GM18507 (cell line): ENCODE data around the gene PSMD3.
"Not testable (repeated sequence)": the region's sequence is repeated elsewhere in the genome, so short reads cannot be mapped to it uniquely, and the experiment has no call there.

Source experiments
- DNase-seq: peaks from one replicate; pipeline ENCODE4 v3.0.0; 2011; ENCODE audit warnings: low read depth; ENCODE audit not compliant: insufficient read length; ENCODE audit errors: extremely low spot score
- FAIRE-seq: peaks from 2 replicates; lab custom pipeline; 2011; peaks lifted over from hg19 to GRCh38; lab: Jason Lieb, UNC

Gene PSMD3

DNA sequence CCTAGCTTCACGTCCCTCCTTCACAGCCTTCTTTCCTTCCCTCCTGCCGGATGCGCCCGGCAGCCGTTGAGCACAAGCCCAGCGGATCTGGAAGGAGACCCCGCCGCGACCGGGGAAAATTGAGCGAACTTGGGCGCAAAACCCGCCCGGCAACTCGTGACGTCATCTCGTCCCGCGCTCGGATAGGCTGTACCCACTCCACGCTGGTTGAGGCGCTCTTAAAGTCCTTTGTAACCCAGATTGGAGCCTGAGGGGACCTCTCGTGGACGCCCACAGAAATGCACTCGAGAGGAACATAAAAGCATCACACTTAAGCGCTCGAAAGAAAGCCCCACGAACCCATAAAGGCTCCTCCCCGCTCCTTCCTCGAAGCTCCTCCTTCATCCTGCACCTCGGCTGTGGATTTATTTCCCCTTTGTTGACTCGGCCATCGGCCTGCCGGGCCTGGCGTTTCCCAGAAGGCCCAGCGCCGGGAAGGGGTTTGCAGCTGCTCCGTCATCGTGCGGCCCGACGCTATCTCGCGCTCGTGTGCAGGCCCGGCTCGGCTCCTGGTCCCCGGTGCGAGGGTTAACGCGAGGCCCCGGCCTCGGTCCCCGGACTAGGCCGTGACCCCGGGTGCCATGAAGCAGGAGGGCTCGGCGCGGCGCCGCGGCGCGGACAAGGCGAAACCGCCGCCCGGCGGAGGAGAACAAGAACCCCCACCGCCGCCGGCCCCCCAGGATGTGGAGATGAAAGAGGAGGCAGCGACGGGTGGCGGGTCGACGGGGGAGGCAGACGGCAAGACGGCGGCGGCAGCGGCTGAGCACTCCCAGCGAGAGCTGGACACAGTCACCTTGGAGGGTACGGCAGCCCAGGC is at the start of gene PSMD3:
PSMD3 (plus strand) TSS at position 457 of the 856 bp plus-strand sequence; CDS start at position 621, 164 bp downstream.
- FAIRE-seq (peak; percentile 99), DNase-seq (peak; percentile 89)

DNA sequence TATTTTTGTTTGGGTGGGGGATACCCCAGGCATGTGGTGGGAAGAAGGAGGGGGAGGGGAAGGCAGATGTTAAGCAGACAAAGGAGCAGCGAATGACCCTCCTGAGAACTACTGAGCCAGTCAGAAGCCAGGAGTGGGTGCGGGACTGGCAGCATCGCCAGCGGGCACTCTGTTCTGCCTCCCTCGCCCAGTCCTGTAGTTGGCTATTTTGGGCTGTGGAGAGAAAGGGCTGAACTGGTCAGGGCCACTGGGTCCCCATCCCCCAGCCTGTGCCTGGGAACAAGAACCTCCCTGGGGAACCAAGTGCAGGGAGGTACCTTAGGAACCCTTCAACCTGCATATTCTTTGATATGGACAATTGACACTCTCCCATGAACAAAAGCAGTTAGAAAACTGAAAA is 46.7 kb upstream of the PSMD3 start:
- FAIRE-seq (no peak), DNase-seq (no peak)

DNA sequence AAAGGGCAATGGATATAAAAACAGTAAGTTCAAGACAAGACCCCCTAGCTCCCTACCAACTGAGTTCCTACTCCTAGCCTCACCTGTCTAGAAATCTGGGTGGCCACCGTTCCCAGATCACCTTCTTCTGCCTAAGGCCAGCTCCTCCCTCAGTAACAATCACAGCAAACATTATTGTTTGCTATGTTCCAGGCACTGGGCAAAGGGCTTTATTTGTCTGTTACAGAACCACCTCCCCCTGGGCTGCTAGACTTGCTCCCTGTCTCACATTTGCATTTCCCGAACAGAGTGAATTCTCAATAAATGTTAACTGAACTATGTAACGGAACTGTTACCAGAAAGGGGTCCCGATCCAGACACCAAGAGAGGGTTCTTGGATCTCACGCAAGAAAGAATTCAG is 46.3 kb upstream of the PSMD3 start:
- FAIRE-seq = no peak
- no peak for DNase-seq

DNA sequence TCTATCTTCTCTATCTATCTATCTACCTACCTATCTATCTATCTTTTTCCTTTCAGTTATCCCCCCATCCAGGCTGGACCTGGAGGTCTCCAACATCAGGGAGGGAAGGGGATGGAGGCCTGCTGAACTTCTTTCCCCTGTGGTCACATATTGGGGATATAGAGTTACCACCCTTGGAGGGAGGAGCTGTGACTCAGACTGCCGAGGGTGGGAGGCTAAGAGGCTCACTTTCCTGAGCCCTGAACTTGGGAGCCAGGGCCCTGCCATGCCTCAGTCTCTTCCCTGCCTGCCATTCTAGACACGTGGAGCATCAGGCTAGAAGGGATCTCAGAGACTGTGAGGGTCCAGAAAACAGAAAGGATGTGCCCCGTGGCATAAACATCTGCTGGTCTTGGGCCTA is 44.7 kb upstream of the PSMD3 start:
- FAIRE-seq = no peak
- no peak for DNase-seq

DNA sequence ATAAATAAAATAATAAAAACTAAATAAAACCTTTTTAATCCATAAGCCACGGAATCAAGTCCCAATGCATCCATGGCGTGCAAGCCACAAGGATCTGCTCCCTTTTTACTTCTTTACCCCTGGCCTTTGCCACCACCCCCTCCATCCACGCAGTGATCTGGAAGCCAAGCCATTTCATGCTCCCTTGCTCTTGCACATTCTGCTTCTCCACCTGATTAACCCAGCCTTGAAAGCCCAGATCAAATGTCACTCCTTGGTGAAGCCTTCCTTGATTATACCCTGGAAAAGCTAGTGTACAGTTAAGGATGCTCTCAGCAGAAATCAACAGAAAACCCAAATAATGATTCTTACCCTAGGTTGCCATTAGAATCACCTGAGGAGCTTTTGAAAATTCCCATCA is 43.2 kb upstream of the PSMD3 start:
- no peak for FAIRE-seq
- DNase-seq = no peak

DNA sequence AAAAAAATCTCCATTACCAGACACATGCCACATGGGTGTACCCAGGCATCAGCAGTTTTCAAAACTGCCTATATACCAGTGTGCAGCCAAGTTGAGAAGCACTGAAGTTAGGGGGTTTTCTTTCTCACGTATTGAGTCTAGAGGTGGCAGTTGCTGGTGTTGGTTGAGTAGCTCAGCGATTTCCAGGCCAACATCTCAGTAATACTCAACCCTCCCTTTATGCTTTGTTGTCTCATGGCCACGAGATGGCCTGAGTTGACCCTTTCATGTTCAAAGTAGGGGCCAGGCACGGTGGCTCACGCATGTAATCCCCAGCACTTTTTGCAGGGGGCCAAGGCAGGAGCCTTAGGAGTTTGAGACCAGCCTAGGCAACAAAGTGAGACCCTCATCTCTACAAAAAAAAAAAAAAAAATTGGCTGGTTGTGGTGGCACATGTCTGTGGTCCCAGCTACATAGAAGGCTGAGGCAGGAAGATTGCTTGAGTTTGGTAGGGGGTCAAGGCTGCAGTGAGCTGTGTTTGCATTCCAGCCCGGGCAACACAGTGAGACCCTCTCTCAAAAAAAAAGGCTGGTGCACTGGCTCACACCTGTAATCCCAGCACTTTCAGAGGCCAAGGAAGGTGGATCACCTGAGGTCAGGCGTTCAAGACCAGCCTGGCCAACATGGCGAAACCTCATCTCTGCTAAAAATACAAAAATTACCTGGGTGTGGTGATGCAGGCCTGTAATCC is 42.3 kb upstream of the PSMD3 start:
- no peak for DNase-seq
- peak; percentile 68 for FAIRE-seq

DNA sequence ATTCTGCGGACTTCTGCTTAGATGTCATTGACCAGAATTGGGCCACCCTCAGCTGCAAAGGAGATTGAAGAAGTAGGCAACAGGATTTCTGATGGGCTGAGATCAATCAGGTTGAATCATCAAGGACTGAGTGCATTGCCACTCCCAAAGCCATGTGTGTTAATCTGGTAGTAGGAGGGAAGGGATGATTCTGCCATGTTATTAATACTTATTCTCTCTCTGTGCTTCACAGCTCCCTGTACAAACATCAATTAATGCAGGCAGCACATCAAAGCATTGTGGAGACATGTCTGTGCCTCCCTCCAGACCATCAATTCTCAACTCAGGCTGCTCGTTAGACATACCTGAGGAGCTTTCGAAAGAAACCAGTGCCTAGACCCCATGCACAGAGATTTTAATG is 41.5 kb upstream of the PSMD3 start:
- FAIRE-seq = no peak
- DNase-seq = no peak

DNA sequence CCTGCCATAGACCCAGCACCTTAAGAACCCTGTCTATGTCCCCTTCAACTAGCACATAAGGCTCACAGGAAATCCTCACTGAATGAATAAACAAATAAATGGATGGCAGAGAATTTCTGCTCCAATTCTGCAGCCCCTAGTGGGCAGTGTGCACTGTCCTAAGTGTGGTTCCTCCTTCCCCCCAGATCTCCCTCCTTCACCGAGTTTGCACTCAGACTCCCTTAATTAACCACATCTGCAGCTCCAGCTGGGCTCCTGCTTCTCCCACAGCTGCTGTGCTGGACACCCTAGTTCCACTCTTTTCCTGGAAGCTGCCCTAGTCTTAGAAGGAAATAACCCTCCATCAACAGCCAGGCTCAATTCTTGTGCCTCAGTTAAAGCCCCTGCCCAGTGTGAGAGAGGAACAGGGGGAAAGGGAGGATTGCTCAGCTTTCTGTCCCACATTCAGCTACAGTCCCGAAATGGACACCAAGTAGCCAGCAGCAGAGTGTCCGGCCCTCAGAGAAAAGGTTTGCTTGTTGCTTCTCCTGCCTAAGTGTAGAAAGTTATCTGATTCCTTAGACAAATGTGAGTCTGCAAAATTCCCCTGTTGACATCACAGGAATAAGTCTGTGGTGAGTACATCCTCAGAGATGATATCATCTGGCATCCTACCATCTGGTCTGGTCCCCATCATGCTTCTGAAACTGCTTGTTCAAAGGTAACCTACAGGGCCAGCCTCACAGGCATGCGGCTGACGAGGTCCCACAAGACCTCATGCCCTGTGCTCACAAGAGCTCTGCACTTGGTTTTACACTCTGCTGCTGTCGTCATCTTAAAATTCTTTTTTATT is 40.8 kb upstream of the PSMD3 start:
- FAIRE-seq = peak; percentile 89
- no peak for DNase-seq

DNA sequence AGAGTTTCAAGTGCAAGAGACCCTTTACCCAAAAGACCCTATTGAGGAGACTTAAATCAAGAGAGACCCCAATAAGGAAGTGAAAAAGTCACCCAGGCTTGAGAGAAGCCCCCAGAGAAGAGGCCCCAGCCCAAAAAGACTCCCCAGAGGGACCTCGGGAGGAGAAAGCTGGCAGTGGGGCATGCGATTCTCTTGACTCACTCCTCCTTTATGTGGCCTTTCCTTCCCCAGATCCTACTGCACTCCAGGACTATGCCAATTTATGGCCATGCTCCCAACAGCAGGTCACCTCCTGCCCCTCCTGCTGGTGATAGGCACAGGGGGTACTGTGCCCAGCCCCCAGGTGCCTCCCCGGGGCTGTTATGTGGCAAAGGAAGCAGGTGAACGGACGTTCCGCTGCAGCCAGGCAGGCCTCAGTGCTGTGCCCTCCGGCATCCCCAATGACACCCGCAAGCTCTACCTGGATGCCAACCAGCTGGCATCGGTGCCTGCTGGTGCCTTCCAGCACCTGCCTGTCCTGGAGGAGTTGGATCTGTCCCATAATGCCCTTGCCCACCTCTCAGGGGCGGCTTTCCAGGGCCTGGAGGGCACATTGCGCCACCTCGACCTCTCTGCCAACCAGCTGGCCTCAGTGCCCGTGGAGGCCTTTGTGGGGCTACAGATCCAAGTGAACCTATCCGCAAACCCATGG is 36.8 kb upstream of the PSMD3 start:
- no peak for DNase-seq

DNA sequence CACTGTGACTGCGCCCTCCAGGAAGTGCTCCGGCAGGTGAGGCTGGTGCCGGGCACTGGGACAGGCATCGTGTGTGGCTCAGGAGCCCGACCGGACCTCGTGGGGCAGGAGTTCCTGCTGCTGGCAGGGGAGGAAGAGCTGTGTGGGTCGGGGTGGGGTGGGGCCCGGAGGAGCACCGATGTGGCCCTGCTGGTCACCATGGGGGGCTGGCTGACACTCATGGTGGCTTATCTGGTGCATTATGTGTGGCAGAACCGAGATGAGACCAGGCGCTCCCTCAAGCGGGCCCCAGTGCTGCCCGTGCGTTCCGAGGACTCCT is 36.3 kb upstream of the PSMD3 start:
- DNase-seq (no peak), FAIRE-seq (no peak)

More for the DNA sequence above, 36.8 kb upstream of the PSMD3 start:
- FAIRE-seq = no peak

DNA sequence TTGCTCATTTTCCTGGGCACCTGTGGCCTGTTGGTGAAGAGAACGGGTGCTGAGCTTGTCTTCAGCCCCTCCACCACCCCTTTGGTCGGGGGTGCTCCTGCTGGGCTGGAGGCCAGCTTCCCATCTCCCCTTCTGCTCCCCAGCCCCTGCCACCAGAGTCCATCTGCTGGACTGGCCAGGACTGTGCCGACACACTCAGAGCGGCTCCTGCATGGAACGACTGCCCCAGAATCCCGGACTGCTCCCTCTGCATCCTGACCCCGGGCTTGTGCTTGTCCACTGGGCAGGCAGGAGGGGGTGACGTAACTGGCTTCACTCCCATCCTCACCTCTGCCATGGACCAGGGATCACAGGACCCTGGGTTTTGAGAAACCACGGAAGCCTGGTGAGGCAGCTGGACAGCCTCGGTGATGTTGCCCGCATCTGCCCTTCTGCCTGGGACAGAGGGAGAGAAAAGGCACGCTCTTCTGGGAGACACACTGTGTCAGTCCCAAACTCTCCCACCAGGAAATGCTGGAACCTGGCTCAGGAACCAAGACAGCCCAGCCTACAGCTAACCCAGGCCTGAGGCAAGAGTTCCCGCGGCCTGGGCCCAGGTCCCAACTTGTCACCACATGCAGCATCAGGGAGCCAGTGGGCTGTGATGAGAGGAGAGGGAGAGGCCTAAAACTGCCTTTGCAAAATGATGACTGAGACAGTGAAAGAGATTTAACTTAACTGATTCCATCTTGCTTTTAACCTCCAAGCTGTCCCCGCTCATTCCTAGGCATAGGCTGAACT is 33.9 kb upstream of the PSMD3 start:
- FAIRE-seq (no peak), DNase-seq (no peak)

DNA sequence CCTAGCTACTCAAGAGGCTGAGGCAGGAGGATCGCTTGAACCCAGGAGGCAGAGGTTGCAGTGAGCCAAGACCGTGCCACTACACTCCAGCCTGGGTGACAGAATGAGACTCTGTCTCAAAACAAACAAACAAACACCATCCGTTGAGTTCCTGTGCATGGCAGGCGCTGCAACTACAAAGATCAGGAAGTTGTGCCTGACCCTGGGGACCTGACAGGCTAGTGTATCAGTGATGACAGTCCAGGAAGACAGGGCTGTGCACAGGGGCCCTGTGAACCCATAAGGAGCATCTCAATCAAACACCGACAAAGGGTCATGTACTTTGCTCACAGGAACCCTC is 32.1 kb upstream of the PSMD3 start:
- DNase-seq, FAIRE-seq: not testable (repeated sequence)

DNA sequence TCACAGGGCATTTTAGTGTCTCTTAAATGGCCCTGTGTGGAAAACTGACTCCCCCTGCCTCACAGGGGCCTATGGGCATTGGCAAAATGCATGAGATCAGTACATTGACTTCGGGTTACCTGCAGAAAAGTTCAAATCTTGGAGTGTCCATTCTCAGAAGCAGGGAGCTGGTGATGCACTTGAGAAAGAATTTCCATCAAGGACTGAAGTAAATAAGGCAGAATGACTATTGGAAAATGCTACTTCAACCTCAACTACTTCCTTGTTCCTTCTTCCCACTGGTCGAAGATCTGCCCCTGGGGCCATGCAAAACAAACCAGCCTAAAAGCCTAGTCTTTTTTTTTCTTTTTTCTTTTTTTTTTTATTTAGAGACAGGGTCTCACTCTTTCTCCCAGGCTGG is 31.6 kb upstream of the PSMD3 start:
- FAIRE-seq (no peak), DNase-seq (no peak)

DNA sequence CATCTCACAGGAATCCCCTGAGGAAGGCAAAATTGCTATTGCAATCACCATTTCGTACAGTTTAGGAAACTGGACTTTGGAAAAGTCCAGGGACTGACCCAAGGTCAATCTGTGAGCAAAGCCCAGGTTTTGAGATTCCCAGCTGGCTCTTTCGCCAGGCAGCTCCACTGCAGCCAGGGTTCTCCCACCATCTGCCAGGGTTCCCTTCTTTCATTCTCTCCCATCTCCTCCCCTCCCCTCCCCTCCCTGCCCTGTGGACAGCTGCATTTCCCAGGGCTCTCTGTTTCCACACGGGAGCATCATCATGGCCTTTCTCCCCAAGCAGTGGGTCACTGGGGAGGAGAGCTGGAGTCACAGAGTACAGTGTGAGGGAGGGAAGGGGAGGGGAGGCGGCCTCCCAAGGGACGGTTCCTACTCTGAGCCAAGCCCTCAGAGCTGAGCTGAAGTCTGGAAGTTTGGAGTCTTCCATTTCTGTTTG is 29.7 kb upstream of the PSMD3 start:
- DNase-seq (no peak), FAIRE-seq (no peak)

DNA sequence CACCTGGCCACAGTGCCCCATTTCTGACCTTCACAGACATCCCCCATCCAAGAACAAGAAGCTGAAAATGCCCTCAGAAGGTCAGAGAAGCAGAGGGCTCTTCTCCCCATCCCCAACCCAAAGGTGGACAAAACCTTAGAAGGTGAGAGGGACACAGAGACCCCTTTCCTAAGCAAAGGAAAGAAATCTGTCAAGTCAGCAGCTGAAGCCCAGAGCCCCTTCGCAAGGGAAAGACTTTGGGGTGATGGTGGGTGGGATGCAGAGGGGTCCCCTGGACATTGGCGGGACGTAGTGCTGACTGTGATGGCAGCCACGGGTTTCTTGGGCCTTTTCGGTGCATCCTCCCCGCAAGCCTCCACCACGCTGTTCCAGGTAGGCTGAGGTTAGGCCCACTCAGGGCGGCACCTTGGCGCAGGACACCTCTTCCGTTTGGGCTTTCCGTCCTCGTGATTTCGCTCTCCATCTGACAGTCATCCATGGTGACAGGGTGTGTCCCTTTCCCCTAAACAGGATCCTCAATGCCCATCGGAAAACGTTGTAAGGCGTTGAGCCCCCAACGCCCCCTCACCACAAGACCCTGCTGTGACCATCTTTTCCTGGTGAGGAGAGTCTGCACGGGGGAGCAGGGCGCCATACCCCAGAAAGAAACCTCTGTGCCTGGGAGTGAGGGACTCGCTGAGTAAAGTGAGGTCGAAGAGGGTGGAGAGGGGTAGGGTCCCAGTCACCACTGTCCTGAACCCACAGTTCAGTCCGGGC is 28.5 kb upstream of the PSMD3 start:
- DNase-seq = no peak

DNA sequence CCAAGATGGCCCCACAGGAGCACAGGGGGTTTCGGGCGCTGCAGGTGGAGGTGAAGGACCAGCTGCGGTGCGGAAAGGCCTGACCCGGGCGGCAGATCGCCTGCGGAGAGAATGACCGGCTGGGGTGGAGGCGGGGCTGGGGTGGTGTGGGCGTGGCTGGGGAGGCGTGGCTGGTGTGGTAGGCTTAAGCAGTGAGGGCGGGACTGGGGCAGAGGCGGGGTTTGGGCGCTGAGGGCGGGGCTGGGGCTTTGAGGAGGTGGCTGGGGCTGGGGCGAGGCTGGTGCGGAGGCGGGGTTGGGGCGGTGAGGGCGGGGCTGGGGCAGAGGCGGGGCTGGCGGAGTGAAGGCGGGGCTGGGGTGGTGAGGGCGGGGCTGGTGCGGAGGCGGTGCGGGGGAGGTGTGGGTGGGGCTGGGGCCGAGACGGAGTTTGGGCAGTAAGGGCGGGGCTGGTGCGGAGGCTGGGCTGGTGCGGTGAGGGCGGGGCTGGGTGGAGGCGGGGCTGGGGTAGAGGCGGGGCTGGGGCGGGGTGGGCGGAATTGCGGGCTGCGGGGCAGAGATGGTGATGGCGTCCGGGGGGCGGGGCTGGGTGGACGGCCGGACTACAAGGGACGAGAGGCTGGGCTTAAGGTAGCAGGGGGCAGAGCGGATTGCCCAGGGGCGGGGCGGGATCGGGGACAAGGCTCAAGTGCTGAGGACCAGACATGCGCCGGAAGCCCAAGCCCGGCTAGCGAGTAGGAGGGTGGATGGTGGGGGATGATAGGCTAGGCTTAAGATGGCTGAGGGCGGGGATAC is 27.7 kb upstream of the PSMD3 start:
- peak; percentile 89 for DNase-seq

More for the DNA sequence above, 28.5 kb upstream of the PSMD3 start:
- FAIRE-seq = no peak

DNA sequence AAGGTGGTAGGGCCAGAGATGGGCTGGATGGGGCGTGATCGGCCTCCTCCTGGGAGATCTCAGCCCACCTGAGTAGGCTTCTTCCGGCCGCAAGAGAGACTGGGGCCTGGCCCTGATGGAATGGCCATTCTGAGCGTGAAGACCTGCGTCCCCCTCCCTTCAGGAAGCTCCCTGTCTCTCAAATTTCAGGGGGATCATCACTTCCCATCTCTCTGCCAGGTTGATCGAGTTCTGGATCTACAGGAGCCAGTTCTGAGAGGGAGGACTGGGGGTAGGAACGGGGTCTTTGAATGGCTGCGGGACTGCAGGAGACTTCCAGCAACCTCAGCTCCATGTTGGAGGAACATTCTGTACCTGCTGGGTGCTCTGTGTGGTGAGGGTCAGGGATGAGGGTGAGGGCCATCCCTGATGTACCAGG is 27.1 kb upstream of the PSMD3 start:
- no peak for DNase-seq
- no peak for FAIRE-seq

More for the DNA sequence above, 27.7 kb upstream of the PSMD3 start:
- FAIRE-seq = peak; percentile 97
